HCT116 (cell line): Measurements from ENCODE around the gene GLT6D1. TPM values are rescaled to one million over a fixed set of nuclear protein-coding genes. Genes with fewer than 3 reads are reported as not detected.

Source experiments
- ATAC-seq: fragments of 200-7000 bp; cut with Tn5 transposase; 2 replicates; pipeline ENCODE4 v1.9.1; 2020; ENCODE audit warnings: mild to moderate bottlenecking, moderate library complexity
- BruUV-seq: library from RNA; stranded (reverse); fragments of 400-500 nt; replicated peaks from 2 replicates; lab custom pipeline; 2021; lab: Mats Ljungman, UMichigan
- CTCF ChIA-PET: fragments of 300-600 bp; sonication (Branson Sonifier 250); formaldehyde crosslinking; loops from one replicate; lab custom pipeline; 2021; ENCODE audit warnings: antibody characterized with exemption; lab: Charles Lee
- POLR2A ChIA-PET: fragments of 300-600, 350-600 bp; sonication (Branson Sonifier 250); formaldehyde crosslinking; loops from one replicate; lab custom pipeline; 2021; ENCODE audit warnings: antibody characterized with exemption; lab: Charles Lee
- RAD21 ChIA-PET, 2 experiments: fragments of 300-600 bp; sonication (Branson Sonifier 250); formaldehyde crosslinking; loops; one replicate each; lab custom pipeline; 2023; ENCODE audit warnings: low total read pairs in 2 of 2; ENCODE audit not compliant: uncharacterized antibody in 2 of 2, unreplicated experiment in 2 of 2, low non-redundant PET in 1 of 2; lab: Charles Lee
- DNase-seq: peaks from one replicate; pipeline ENCODE4 v3.0.0-alpha.2; 2010; ENCODE audit warnings: low read depth, low spot score
- H2AFZ ChIP-seq: fragments of 200-600 bp; shearing (Covaris generic), sonication (generic); 2 replicates; pipeline ENCODE4 v1.6.1; 2017; ENCODE audit warnings: low read depth, mixed run types, mixed read lengths, antibody characterized with exemption, low read length; ENCODE audit not compliant: poor library complexity, severe bottlenecking
- H3K27ac ChIP-seq: 2 replicates; pipeline ENCODE4 v1.5.1; 2012; ENCODE audit warnings: low read depth, low read length
- H3K27me3 ChIP-seq: fragments of 200-600 bp; sonication (generic); 2 replicates; pipeline ENCODE4 v1.6.1; 2016; ENCODE audit warnings: mixed run types, low read length, mixed read lengths; ENCODE audit not compliant: insufficient read depth
- H3K36me3 ChIP-seq, 2 experiments: fragments of 200-500 bp in 1 of 2; fragments of 200-600 bp in 1 of 2; sonication (Bioruptor generic) in 1 of 2; sonication (generic) in 1 of 2; 2 replicates each; pipeline versions ENCODE4 v1.5.1 to v1.6.1; 2014 to 2016; ENCODE audit warnings: low read length in 2 of 2, inconsistent platforms in 1 of 2, mixed read lengths in 1 of 2, mixed run types in 1 of 2; ENCODE audit not compliant: insufficient read depth in 2 of 2, control insufficient read depth in 1 of 2
- H3K4me1 ChIP-seq, 2 experiments: fragments of 200-600 bp in 1 of 2; sonication (generic) in 1 of 2; 2 replicates each; pipeline versions ENCODE4 v1.5.1 to v1.6.1; 2012 to 2017; ENCODE audit warnings: low read length in 2 of 2, inconsistent platforms in 1 of 2, mild to moderate bottlenecking in 1 of 2, mixed read lengths in 1 of 2, mixed run types in 1 of 2, moderate library complexity in 1 of 2; ENCODE audit not compliant: insufficient read depth in 2 of 2, control insufficient read depth in 1 of 2
- H3K4me2 ChIP-seq: fragments of 200-600 bp; sonication (generic); 2 replicates; pipeline ENCODE4 v1.6.1; 2017; ENCODE audit warnings: mixed run types, low read length, mixed read lengths
- H3K4me3 ChIP-seq, 2 experiments: fragments of 200-600 bp in 1 of 2; sonication (generic) in 1 of 2; replicated peaks in 1 of 2; 2 replicates each; pipeline ENCODE4 v1.5.1; 2011 to 2016; ENCODE audit warnings: low read length in 2 of 2, control low read depth in 1 of 2, low read depth in 1 of 2, mild to moderate bottlenecking in 1 of 2, mixed read lengths in 1 of 2, mixed run types in 1 of 2
- H3K79me2 ChIP-seq: fragments of 200-600 bp; sonication (generic); 2 replicates; pipeline ENCODE4 v1.6.1; 2017; ENCODE audit warnings: mild to moderate bottlenecking, mixed run types, low read length, moderate library complexity, mixed read lengths; ENCODE audit not compliant: insufficient read depth
- H3K9ac ChIP-seq: fragments of 200-600 bp; sonication (generic); 2 replicates; pipeline ENCODE4 v1.6.1; 2016; ENCODE audit warnings: low read length, mixed read lengths
- H3K9me2 ChIP-seq: fragments of 200-600 bp; sonication (generic), shearing (Covaris generic); 2 replicates; pipeline ENCODE4 v1.6.1; 2017; ENCODE audit warnings: mixed run types, mild to moderate bottlenecking, moderate library complexity; ENCODE audit not compliant: insufficient read depth
- H3K9me3 ChIP-seq, 2 experiments: fragments of 200-500 bp in 1 of 2; fragments of 200-600 bp in 1 of 2; sonication (Bioruptor generic) in 1 of 2; sonication (generic) in 1 of 2; 2 replicates each; pipeline ENCODE4 v1.6.1; 2014 to 2017; ENCODE audit warnings: low read length in 2 of 2, mixed read lengths in 2 of 2, inconsistent platforms in 1 of 2, low read depth in 1 of 2, mild to moderate bottlenecking in 1 of 2, mixed run types in 1 of 2, moderate library complexity in 1 of 2; ENCODE audit not compliant: control insufficient read depth in 1 of 2, insufficient read depth in 1 of 2
- H4K20me1 ChIP-seq: fragments of 200-600 bp; sonication (generic), shearing (Covaris generic); 2 replicates; pipeline ENCODE4 v1.6.1; 2017; ENCODE audit warnings: mixed run types, mild to moderate bottlenecking, moderate library complexity; ENCODE audit not compliant: insufficient read depth
- CBX3 ChIP-seq: IDR thresholded peaks from 2 replicates; pipeline ENCODE4 v1.6.1; 2012; ENCODE audit warnings: low read depth
- JUND ChIP-seq: IDR thresholded peaks from 2 replicates; pipeline ENCODE4 v1.6.1; 2012
- RAD21 ChIP-seq: IDR thresholded peaks from 2 replicates; pipeline ENCODE4 v1.6.1; 2012; ENCODE audit warnings: low read depth, mild to moderate bottlenecking
- SIN3A ChIP-seq: IDR thresholded peaks from 2 replicates; pipeline ENCODE4 v1.6.1; 2012; ENCODE audit warnings: low read depth
- TCF7L2 ChIP-seq: IDR thresholded peaks from 2 replicates; pipeline ENCODE4 v1.7.0; 2011; ENCODE audit warnings: borderline replicate concordance, inconsistent platforms; ENCODE audit not compliant: insufficient read depth, insufficient read length; ENCODE audit errors: extremely low read depth
- ZNF274 ChIP-seq: fragments of 200-500 bp; sonication (Bioruptor generic); IDR thresholded peaks from 2 replicates; pipeline ENCODE4 v1.6.1; 2014; ENCODE audit warnings: mild to moderate bottlenecking, low read depth, low read length, inconsistent platforms
- intact Hi-C: fragments of 100-400 bp; cut with micrococcal nuclease; formaldehyde crosslinking; loops from 2 replicates; pipeline ENCODE4 v1.10.0; 2022
- total RNA-seq: library from RNA; stranded (reverse); gene quantifications from one replicate; pipeline ENCODE4 v1.2.1, GENCODE V29; 2021; ENCODE audit not compliant: unreplicated experiment
- TF ChIP-seq, protein P1 (sequence below): IDR thresholded peaks from 2 replicates; pipeline ENCODE4 v1.6.1; 2012
- TF ChIP-seq, protein P2 (sequence below): IDR thresholded peaks from 2 replicates; pipeline ENCODE4 v1.6.1; 2011; ENCODE audit warnings: mild to moderate bottlenecking, low read length, moderate library complexity; ENCODE audit not compliant: insufficient replicate concordance; ENCODE audit errors: extremely low read depth

GLT6D1 gene
- total RNA-seq, 1 experiment from 2014 or later = not detected

DNA sequence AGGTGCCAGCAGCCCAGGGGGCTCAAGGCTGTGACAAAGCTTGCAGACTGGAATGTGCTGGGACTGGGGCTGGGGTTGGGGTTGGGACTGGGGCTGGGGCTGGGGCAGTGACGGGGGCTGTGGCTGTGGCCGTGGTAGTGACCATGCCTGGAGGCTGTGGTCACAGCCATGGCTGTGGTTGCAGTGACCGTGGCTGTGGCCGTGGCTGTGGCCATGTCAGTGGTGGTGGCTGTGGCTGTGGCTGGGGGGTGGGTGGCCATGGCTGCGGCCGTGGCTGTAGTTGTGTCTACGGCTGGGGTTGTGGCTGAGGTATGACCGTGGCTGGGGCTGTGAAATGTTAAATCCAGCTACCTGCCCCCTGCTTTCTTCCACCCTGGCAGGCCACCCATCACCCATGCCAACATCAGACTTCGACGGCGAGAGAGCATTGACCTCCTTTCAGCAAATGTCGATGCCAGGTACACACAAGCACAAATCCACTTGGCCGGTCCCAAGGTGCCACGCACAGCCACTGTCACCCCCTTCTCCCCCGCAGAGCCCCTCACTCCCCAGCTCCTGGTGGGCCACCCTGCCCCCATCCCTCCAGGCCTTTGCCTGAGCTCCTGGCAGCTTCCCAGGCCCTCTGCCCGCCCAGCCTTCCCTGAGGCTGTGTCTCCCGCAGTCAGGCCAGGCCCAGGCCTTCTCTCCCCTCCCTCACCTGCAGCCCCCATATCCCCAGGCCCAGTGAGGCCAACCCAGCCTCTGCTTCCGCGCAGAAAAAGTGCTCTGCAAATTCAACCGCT, 39.1 kb upstream of the GLT6D1 start:
- TF ChIP-seq RAD21 (no peak), TCF7L2 (no peak), CBX3 (no peak), SIN3A (no peak), JUND (no peak), ZNF274 (no peak)
- TF ChIP-seq, protein P1, sequence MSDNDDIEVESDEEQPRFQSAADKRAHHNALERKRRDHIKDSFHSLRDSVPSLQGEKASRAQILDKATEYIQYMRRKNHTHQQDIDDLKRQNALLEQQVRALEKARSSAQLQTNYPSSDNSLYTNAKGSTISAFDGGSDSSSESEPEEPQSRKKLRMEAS = no peak
- TF ChIP-seq, protein P2, sequence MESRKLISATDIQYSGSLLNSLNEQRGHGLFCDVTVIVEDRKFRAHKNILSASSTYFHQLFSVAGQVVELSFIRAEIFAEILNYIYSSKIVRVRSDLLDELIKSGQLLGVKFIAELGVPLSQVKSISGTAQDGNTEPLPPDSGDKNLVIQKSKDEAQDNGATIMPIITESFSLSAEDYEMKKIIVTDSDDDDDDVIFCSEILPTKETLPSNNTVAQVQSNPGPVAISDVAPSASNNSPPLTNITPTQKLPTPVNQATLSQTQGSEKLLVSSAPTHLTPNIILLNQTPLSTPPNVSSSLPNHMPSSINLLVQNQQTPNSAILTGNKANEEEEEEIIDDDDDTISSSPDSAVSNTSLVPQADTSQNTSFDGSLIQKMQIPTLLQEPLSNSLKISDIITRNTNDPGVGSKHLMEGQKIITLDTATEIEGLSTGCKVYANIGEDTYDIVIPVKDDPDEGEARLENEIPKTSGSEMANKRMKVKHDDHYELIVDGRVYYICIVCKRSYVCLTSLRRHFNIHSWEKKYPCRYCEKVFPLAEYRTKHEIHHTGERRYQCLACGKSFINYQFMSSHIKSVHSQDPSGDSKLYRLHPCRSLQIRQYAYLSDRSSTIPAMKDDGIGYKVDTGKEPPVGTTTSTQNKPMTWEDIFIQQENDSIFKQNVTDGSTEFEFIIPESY = no peak
- no peaks in the 10 kb centered on the region for H3K9me2 ChIP-seq
- H3K9me3 ChIP-seq = no peaks in the 10 kb centered on the region
- H3K36me3 ChIP-seq = no peaks in the 10 kb centered on the region
- H3K27me3 ChIP-seq = peaks cover under 1% of the 10 kb centered on the region; the same call in 1 of the 2 replicates
- ATAC-seq = no peak
- no peak overlapping the region for H3K4me3 ChIP-seq
- no TSS peak for BruUV-seq
- no peaks in the 10 kb centered on the region for H4K20me1 ChIP-seq
- H2AFZ ChIP-seq = no peak overlapping the region
- no peak overlapping the region for H3K27ac ChIP-seq
- DNase-seq = no peak
- CTCF ChIA-PET = no interaction called here
- RAD21 ChIA-PET = no interaction called here
- no peak overlapping the region for H3K9ac ChIP-seq
- no peaks in the 10 kb centered on the region for H3K79me2 ChIP-seq
- H3K4me2 ChIP-seq = no peak overlapping the region
- no peaks in the 10 kb centered on the region for H3K4me1 ChIP-seq
- POLR2A ChIA-PET = no interaction called here
- intact Hi-C loops = no loop called here
